SU-DHL-6 (cell line): ENCODE results near the gene CFAP141.
A peak's percentile ranks its signal among the peaks of the same experiment; 100 is the strongest.

Source experiments
- H2AFZ ChIP-seq: fragments of 200-600 bp; sonication (generic); 2 replicates; pipeline ENCODE4 v1.6.1; 2014; ENCODE audit warnings: low read depth, mild to moderate bottlenecking, moderate library complexity, mixed read lengths, antibody characterized with exemption, low read length; ENCODE audit not compliant: severe bottlenecking
- H3F3A ChIP-seq: fragments of 200-600 bp; shearing (Covaris generic); 2 replicates; pipeline ENCODE4 v1.6.0; 2016; ENCODE audit warnings: antibody characterized with exemption, mild to moderate bottlenecking; ENCODE audit not compliant: insufficient read depth
- H3K27ac ChIP-seq: fragments of 200-600 bp; sonication (generic); 2 replicates; pipeline ENCODE4 v1.5.1; 2016; ENCODE audit warnings: low read depth, mild to moderate bottlenecking, low read length, moderate library complexity, mixed read lengths
- H3K27me3 ChIP-seq: fragments of 200-600 bp; sonication (generic), shearing (Covaris generic); 2 replicates; pipeline ENCODE4 v1.6.0; 2014; ENCODE audit warnings: mild to moderate bottlenecking, low read length
- H3K36me3 ChIP-seq: fragments of 200-600 bp; sonication (generic); 2 replicates; pipeline ENCODE4 v1.6.1; 2014; ENCODE audit warnings: mild to moderate bottlenecking, low read length, mixed read lengths
- H3K4me2 ChIP-seq: fragments of 300-600, 200-600 bp; shearing (Covaris generic), sonication (generic); 2 replicates; pipeline ENCODE4 v1.6.0; 2014; ENCODE audit warnings: low read length, low read depth, mild to moderate bottlenecking; ENCODE audit not compliant: poor library complexity, severe bottlenecking
- H3K4me3 ChIP-seq: fragments of 200-600 bp; sonication (generic); 2 replicates; pipeline ENCODE4 v1.5.1; 2014; ENCODE audit warnings: antibody characterized with exemption, low read length, mild to moderate bottlenecking, mixed read lengths; ENCODE audit not compliant: insufficient read depth, poor library complexity, severe bottlenecking
- H3K79me2 ChIP-seq: fragments of 200-600 bp; sonication (generic); 2 replicates; pipeline ENCODE4 v1.6.1; 2014; ENCODE audit warnings: mild to moderate bottlenecking, low read length, moderate library complexity; ENCODE audit not compliant: insufficient read depth
- H3K9ac ChIP-seq: fragments of 200-600 bp; sonication (generic); 2 replicates; pipeline ENCODE4 v1.7.0; 2014; ENCODE audit warnings: mild to moderate bottlenecking, low read length
- H3K9me2 ChIP-seq: fragments of 200-600 bp; sonication (generic); replicated peaks from 2 replicates; pipeline ENCODE4 v1.6.1; 2014; ENCODE audit warnings: low read length; ENCODE audit not compliant: insufficient read depth
- H3K9me3 ChIP-seq: fragments of 200-600 bp; sonication (generic); 2 replicates; pipeline ENCODE4 v1.6.1; 2014; ENCODE audit warnings: low read length, mixed read lengths; ENCODE audit not compliant: insufficient read depth
- H4K20me1 ChIP-seq: fragments of 200-600 bp; sonication (generic); 2 replicates; pipeline ENCODE4 v1.6.1; 2014; ENCODE audit warnings: low read depth, mild to moderate bottlenecking, antibody characterized with exemption, low read length, moderate library complexity, mixed read lengths
- EZH2phosphoT487 ChIP-seq: fragments of 200-600 bp; sonication (generic), shearing (Covaris generic); conservative IDR thresholded peaks from 2 replicates; pipeline ENCODE4 v1.6.1; 2018; ENCODE audit warnings: mild to moderate bottlenecking, antibody characterized with exemption, low read length, moderate library complexity, mixed read lengths
- TF ChIP-seq, protein P1 (sequence below): fragments of 200-600 bp; sonication (generic); IDR thresholded peaks from one replicate; pipeline ENCODE4 v1.5.1; 2017; ENCODE audit warnings: antibody characterized with exemption, mild to moderate bottlenecking, low read length, moderate library complexity; ENCODE audit not compliant: insufficient read depth, poor library complexity, severe bottlenecking

CFAP141 gene

DNA sequence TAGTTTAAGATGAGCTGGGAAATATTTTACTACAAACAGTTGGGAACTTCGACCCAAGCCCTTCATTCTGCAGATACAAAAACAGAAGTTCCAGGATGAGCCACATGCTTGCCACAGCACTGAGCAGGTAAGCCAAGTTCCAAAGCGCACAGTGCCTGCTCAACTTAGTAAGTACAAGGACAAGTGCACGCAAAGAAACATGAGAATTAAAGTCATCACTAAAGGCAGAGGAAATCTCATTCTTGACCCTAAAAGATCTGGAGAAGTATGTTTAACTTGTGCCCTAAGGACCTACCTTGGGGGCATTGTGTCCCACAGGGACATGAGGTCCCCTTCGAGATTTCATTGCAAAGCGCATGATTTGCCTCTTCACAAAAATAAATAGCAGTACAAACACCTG lies 13.4 kb upstream of the CFAP141 start:
- H3K9ac ChIP-seq: peak overlapping the region; percentile 87
- H3K9me3 ChIP-seq: no peaks in the 10 kb centered on the region
- H3K27me3 ChIP-seq: no peaks in the 10 kb centered on the region
- H2AFZ ChIP-seq: no peak overlapping the region
- no peak for TF ChIP-seq EZH2phosphoT487
- TF ChIP-seq, protein P1, sequence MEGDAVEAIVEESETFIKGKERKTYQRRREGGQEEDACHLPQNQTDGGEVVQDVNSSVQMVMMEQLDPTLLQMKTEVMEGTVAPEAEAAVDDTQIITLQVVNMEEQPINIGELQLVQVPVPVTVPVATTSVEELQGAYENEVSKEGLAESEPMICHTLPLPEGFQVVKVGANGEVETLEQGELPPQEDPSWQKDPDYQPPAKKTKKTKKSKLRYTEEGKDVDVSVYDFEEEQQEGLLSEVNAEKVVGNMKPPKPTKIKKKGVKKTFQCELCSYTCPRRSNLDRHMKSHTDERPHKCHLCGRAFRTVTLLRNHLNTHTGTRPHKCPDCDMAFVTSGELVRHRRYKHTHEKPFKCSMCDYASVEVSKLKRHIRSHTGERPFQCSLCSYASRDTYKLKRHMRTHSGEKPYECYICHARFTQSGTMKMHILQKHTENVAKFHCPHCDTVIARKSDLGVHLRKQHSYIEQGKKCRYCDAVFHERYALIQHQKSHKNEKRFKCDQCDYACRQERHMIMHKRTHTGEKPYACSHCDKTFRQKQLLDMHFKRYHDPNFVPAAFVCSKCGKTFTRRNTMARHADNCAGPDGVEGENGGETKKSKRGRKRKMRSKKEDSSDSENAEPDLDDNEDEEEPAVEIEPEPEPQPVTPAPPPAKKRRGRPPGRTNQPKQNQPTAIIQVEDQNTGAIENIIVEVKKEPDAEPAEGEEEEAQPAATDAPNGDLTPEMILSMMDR: no peak
- H3K27ac ChIP-seq: peak overlapping the region; percentile 74
- H3K79me2 ChIP-seq: peaks cover 81% of the 10 kb centered on the region
- H3K9me2 ChIP-seq: no peaks in the 10 kb centered on the region
- H3K4me2 ChIP-seq: peak overlapping the region; percentile 79
- 0 out of 2 replicates have a peak, but pooled peaks cover 7% of the 10 kb centered on the region for H3F3A ChIP-seq
- H3K36me3 ChIP-seq: peaks cover 25% of the 10 kb centered on the region
- H3K4me3 ChIP-seq: peak overlapping the region; percentile 81
- peaks cover 24% of the 10 kb centered on the region for H4K20me1 ChIP-seq

DNA sequence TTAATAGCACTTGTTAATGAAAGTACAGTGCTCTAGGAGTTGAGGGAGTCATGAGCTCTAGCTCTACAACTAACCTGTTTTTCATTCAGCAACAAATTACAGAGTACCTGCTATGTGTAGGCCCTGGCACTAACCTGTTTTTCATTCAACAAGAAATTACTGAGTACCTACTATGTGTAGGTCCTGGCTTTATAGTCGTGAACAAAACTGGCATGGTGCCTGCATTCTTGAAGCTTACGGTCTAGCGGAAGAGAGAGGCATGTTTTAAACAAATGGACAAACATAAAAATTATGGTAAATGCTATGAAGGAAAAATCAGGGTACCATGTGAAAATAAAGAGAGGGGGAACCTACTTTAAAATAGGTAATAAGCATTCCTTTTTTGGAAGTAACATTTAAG lies 12.4 kb upstream of the CFAP141 start:
- Histone ChIP-seq H2AFZ (no peak overlapping the region), H4K20me1 (peaks cover 20% of the 10 kb centered on the region), H3K9me2 (no peaks in the 10 kb centered on the region), H3K27me3 (no peaks in the 10 kb centered on the region), H3K4me3 (peak overlapping the region; percentile 81), H3K27ac (no peak overlapping the region), H3K4me2 (peak overlapping the region; percentile 79), H3K79me2 (peaks cover 76% of the 10 kb centered on the region), H3K36me3 (peaks cover 24% of the 10 kb centered on the region), H3F3A (0 out of 2 replicates have a peak, but pooled peaks cover 7% of the 10 kb centered on the region), H3K9me3 (no peaks in the 10 kb centered on the region), H3K9ac (peak overlapping the region; percentile 87)
- TF ChIP-seq, protein P1: no peak
- no peak for TF ChIP-seq EZH2phosphoT487

DNA sequence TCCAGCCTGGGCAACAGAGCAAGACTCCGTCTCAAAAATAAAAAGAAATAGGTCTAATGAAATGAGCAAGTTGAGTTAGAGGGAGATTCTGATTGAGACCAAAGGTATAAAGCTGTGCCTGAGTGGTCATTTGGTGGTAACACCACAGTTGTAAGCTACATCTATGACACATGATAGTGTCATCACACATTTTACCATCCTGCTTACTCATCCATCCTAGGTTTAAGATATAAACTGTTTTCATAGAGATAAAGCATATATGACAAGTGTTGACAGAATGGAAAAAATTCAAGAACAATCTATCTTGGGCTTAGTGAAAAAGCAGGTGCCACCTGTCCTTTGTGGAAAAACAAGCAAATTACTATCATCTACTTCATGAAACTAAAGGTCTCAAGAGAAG lies 7.1 kb upstream of the CFAP141 start:
- H3K36me3 ChIP-seq: peaks cover 24% of the 10 kb centered on the region; the same call in 1 of the 2 replicates
- no peak overlapping the region for H3K4me2 ChIP-seq
- H3K9ac ChIP-seq: no peak overlapping the region
- TF ChIP-seq EZH2phosphoT487: no peak
- TF ChIP-seq, protein P1: no peak
- H3K27me3 ChIP-seq: no peaks in the 10 kb centered on the region
- no peak overlapping the region for H3K27ac ChIP-seq
- no peak overlapping the region for H3K4me3 ChIP-seq
- H3K79me2 ChIP-seq: peaks cover 27% of the 10 kb centered on the region
- no peaks in the 10 kb centered on the region for H3K9me3 ChIP-seq
- H2AFZ ChIP-seq: no peak overlapping the region
- H3K9me2 ChIP-seq: no peaks in the 10 kb centered on the region
- H3F3A ChIP-seq: no peaks in the 10 kb centered on the region
- no peaks in the 10 kb centered on the region for H4K20me1 ChIP-seq
